Testis (tissue), 3 donors: ENCODE results near the gene CFAP20DC. TPM values are rescaled to one million over a fixed set of nuclear protein-coding genes. Genes with fewer than 3 reads are reported as not detected.
"Not testable (repeated sequence)": the region's sequence is repeated elsewhere in the genome, so short reads cannot be mapped to it uniquely, and the experiment has no call there.

ENCODE experiments used
- DNase-seq: peaks from one replicate; pipeline ENCODE4 v3.0.0-alpha.2; 2019
- H3K27ac ChIP-seq, 2 donors: fragments of 200-600 bp; sonication (generic); one replicate each; pipeline ENCODE4 v1.5.1; 2019
- H3K27me3 ChIP-seq: fragments of 200-600 bp; sonication (generic); one replicate; pipeline ENCODE4 v1.5.1; 2019
- H3K36me3 ChIP-seq: fragments of 200-600 bp; sonication (generic); one replicate; pipeline ENCODE4 v1.5.1; 2017; ENCODE audit warnings: low read depth; ENCODE audit errors: missing control alignments
- H3K4me1 ChIP-seq: fragments of 200-600 bp; sonication (generic); one replicate; pipeline ENCODE4 v1.5.1; 2019
- H3K4me3 ChIP-seq, 2 donors: fragments of 200-600 bp; sonication (generic); one replicate each; pipeline ENCODE4 v1.5.1; 2017 to 2019
- H3K9me3 ChIP-seq: fragments of 200-600 bp; sonication (generic); one replicate; pipeline ENCODE4 v1.5.1; 2017
- CTCF ChIP-seq, 3 experiments: fragments of 450-650 bp in 2 of 3; fragments of 200-600 bp in 1 of 3; sonication (generic) in 1 of 3; IDR thresholded peaks; one replicate each; pipeline ENCODE4 v1.5.1; 2016 to 2019; ENCODE audit warnings: antibody characterized with exemption in 3 of 3, mild to moderate bottlenecking in 2 of 3, moderate library complexity in 1 of 3
- POLR2A ChIP-seq: fragments of 450-650 bp; IDR thresholded peaks from one replicate; pipeline ENCODE4 v1.6.1; 2017; ENCODE audit warnings: antibody characterized with exemption, mild to moderate bottlenecking, moderate library complexity
- WGBS, 2 donors: methylation state at CpG; one replicate each; pipeline ENCODE4 v1.1.5; 2018; 5-methylcytosine and 5-hydroxymethylcytosine counted together
- intact Hi-C: fragments of 100-400 bp; cut with DNase I; formaldehyde crosslinking; loops from one replicate; pipeline ENCODE4 v1.15.1; 2023; ENCODE audit warnings: low total_unique reads
- polyA plus RNA-seq: library from polyadenylated mRNA; stranded (reverse); fragments of 350-450 nt; fragmentation: Illumina TruSeq; extraction: RNeasy Lipid Tissue Mini Kit (QIAGEN cat#74804); gene quantifications from one replicate; pipeline ENCODE4 v1.2.3, GENCODE V29; 2014; ENCODE audit warnings: low read depth, low replicate concordance; ENCODE audit not compliant: insufficient read depth
- total RNA-seq, 2 donors: library from RNA; depleted of rRNA; stranded (reverse); fragments of >200 nt; gene quantifications; one replicate each; pipeline ENCODE4 v1.2.3, GENCODE V29; 2016

CFAP20DC gene
- total and polyA plus RNA-seq, 3 donors from 2014 or later: 24.5 to 62.8 (median 42.0) TPM

DNA sequence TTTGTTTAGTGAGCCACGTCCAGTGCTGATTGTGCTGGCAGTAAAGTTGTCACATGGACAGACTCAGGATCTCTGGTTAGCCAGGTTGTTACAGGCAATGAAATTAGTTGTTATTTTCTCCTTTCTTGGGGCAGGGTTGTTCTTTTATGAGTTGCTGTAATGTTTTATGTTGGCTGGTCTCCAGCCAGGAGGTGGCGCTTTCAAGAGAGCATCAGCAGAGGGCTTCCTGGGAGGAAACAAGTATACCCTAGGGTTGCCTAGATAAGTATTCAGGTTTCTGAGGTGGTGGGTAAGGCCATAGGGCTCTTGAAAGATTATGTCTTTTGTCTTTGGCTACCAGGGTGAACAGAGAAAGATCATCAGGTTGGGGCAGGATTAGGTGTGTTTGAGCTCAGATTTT is 14.5 kb upstream of the CFAP20DC start:
- whole genome bisulfite sequencing, 2 donors: 83 to 94% methylated on average over 1 to 2 of the region's 2 CpGs
- Histone ChIP-seq H3K4me3 (no peak overlapping the region), H3K36me3 (no peaks in the 10 kb centered on the region), H3K9me3 (no peaks in the 10 kb centered on the region), H3K4me1 (no peaks in the 10 kb centered on the region), H3K27me3 (no peaks in the 10 kb centered on the region), H3K27ac (no peak overlapping the region)
- intact Hi-C loops: no loop called here
- TF ChIP-seq CTCF (IDR thresholded peaks at IDR 0.05) (no peak), POLR2A (no peak)
- no peak for DNase-seq

- Histone ChIP-seq H3K9me3 (no peaks in the 10 kb centered on the region), H3K27ac (no peak overlapping the region), H3K27me3 (no peaks in the 10 kb centered on the region), H3K4me1 (no peaks in the 10 kb centered on the region), H3K36me3 (no peaks in the 10 kb centered on the region), H3K4me3 (no peak overlapping the region)
- TF ChIP-seq CTCF (IDR thresholded peaks at IDR 0.05) (no peak), POLR2A (no peak)
- WGBS, 2 donors: 74 to 90% methylated on average over 2 of the region's 2 CpGs
- intact Hi-C loops: no loop called here
- no peak for DNase-seq
Observed at GRCh38 chr3:59056706-59057105, 6.9 kb upstream of the CFAP20DC start.

DNA sequence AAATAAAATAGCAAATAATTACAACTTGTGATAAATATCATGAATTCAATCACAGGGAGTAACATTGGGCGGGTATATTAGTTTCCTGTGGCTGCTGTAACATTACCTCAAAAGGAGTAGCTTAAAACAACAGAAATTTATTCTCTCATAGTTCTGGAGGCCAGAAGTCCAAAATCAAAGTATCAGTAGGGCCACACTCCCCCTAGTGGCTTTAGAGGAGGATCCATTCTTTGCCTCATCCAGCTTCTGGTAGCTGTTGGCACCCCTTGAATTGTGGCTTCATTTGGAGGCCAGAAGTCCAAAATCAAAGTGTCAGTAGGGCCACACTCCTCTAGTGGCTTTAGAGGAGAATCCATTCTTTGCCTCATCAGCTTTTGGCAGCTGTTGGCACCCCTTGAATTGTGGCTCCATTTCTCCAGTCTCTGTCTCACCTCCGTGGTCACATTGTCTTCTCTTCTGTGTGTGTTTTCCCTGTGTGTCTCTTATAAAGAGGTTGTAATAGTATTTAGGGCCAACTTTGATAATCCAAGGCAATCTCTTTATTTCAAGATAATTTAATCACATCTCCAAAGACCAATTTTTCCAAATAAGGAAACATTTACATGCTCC is 3.1 kb upstream of the CFAP20DC start:
- WGBS, 2 donors: 73 to 85% methylated on average over 2 of the region's 2 CpGs
- no peak for TF ChIP-seq POLR2A
- TF ChIP-seq CTCF (IDR thresholded peaks at IDR 0.05): peak; percentile 23 to 55 (median 46)
- intact Hi-C loops: no loop called here
- Histone ChIP-seq H3K36me3 (no peaks in the 10 kb centered on the region), H3K27me3 (no peaks in the 10 kb centered on the region), H3K4me3 (no peak overlapping the region), H3K4me1 (no peaks in the 10 kb centered on the region), H3K9me3 (no peaks in the 10 kb centered on the region), H3K27ac (no peak overlapping the region)
- no peak for DNase-seq

GRCh38 chr3:59050811-59051414 is 1.1 kb upstream of the CFAP20DC start:
- H3K4me1 ChIP-seq, H3K27ac ChIP-seq, H3K9me3 ChIP-seq, H3K36me3 ChIP-seq, intact Hi-C loops, H3K27me3 ChIP-seq, DNase-seq: not testable (repeated sequence)
- whole genome bisulfite sequencing, 2 donors: 88 to 97% methylated on average over 7 to 24 of the region's 36 CpGs
- peak overlapping the region; percentile 10 to 75 for H3K4me3 ChIP-seq

DNA sequence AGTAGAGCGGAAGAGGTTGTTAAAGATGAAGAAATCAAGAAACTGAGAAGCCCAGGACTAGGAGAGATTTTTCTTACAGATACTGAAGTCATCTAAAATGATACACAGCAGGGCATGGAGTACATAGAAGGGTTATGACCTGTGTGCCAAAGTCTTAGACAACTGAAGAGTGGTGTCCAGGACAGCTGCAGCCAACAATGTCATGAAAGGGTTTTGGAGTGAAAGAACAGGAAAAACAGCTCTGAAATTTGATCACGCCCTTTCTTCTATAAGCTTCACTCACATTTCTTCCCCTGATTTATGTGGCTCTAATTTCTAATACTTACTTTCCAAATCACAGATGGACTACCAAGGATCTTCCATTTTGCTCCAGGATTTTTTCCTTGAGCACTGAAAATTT is 3.0 kb downstream of the CFAP20DC start:
- no peak for TF ChIP-seq CTCF (IDR thresholded peaks at IDR 0.05)
- no peak for TF ChIP-seq POLR2A
- 97 to 98% methylated on average over 2 of the region's 2 CpGs for WGBS, 2 donors
- intact Hi-C loops: no loop called here

More for the DNA sequence above, 3.0 kb downstream of the CFAP20DC start:
- Histone ChIP-seq H3K27me3 (no peaks in the 10 kb centered on the region), H3K9me3 (no peaks in the 10 kb centered on the region), H3K4me1 (no peaks in the 10 kb centered on the region), H3K27ac (no peak overlapping the region), H3K4me3 (no peak overlapping the region), H3K36me3 (no peaks in the 10 kb centered on the region)
- DNase-seq: no peak
